Activated T-helper 17 cell treated with anti-CD3 and anti-CD28 coated beads, Interleukin-2, amount 50 U/mL, for 72 hours (primary cell): ENCODE results near the gene TEX261. TPM values are rescaled to one million over a fixed set of nuclear protein-coding genes. Genes with fewer than 3 reads are reported as not detected.

Experiments used
- total RNA-seq, 2 donors: library from RNA; stranded (reverse); gene quantifications; one replicate each; pipeline ENCODE4 v1.2.3, GENCODE V29; 2022

TEX261 gene
- total RNA-seq, 2 donors from 2014 or later, result 27.2 to 66.9 TPM

Other genes starting within 250 kb of the TEX261 start
- gene ADD2, start 226.7 kb downstream of the TEX261 start, total RNA-seq, result 1 to 10 TPM; 2.0 to 7.4 TPM
- gene FIGLA, start 204.2 kb downstream of the TEX261 start, total RNA-seq, result not detected
- gene CLEC4F, start 174.3 kb downstream of the TEX261 start, total RNA-seq, result under 1 TPM in 1 of 2 donors, not detected in 1; 0.35 TPM
- gene CD207, start 159.1 kb downstream of the TEX261 start, total RNA-seq, result not detected
- not detected for gene VAX2, start 94.3 kb downstream of the TEX261 start, total RNA-seq
- not detected for gene ATP6V1B1, start 59.0 kb downstream of the TEX261 start, total RNA-seq
- gene ANKRD53, start 16.2 kb downstream of the TEX261 start, total RNA-seq, result under 1 TPM in 1 of 2 donors, not detected in 1; 0.56 TPM
- gene NAGK, start 73.8 kb upstream of the TEX261 start, total RNA-seq, result 10 to 100 TPM; 44.1 to 55.4 TPM
- 10 to 100 TPM; 14.1 to 15.6 TPM for gene MCEE, start 135.4 kb upstream of the TEX261 start, total RNA-seq
- gene MPHOSPH10, start 135.8 kb upstream of the TEX261 start, total RNA-seq, result 10 to 100 TPM; 26.7 to 44.0 TPM
- 1 to 10 TPM; 1.3 to 3.3 TPM for gene PAIP2B, start 232.2 kb upstream of the TEX261 start, total RNA-seq